AG09319 (cell line): ENCODE data around the gene PHC2.

Source experiments
- DNase-seq: peaks from one replicate; pipeline ENCODE4 v3.0.0-alpha.2; 2010; ENCODE audit warnings: low read depth; ENCODE audit errors: extremely low read depth
- TF ChIP-seq, protein P1 (sequence below): IDR thresholded peaks from 2 replicates; pipeline ENCODE4 v1.5.1; 2011; ENCODE audit warnings: low read depth, mild to moderate bottlenecking, inconsistent platforms, low read length, moderate library complexity

Gene PHC2

GRCh38 chr1:33282791-33283190 is 148.1 kb downstream of the PHC2 start:
- DNase-seq: no peak

DNA sequence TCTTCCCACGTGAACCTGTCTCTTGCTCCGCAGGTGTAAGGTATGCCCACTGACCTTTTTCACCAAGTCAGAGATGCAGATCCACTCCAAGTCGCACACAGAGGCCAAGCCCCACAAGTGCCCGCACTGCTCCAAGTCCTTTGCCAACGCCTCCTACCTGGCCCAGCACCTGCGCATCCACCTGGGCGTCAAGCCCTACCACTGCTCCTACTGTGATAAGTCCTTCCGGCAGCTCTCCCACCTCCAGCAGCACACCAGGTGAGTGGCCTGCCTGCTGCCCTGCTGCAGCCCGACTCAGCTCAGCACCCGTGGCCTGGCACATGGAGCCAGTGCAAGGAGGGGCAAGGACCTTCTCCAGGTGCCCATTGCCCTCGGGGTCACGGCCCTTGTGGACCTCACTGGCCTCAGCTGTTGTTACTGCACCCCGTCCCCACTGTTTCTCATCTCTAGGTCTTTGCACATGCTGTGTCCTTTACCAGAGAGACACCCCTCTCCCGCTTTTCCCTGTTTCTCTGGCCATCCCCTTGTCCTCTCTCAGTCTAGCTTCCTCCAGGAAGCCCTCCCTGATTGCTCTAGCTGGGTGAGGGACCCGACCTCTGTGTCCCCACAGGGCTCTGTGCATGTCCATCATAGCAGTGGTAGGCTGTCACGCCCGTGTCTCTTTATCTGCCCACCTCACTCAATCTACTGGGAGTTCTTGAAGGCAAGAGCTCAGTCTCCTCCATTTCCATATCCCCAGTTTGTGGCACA is 149.2 kb downstream of the PHC2 start:
- no peak for DNase-seq
- TF ChIP-seq, protein P1, sequence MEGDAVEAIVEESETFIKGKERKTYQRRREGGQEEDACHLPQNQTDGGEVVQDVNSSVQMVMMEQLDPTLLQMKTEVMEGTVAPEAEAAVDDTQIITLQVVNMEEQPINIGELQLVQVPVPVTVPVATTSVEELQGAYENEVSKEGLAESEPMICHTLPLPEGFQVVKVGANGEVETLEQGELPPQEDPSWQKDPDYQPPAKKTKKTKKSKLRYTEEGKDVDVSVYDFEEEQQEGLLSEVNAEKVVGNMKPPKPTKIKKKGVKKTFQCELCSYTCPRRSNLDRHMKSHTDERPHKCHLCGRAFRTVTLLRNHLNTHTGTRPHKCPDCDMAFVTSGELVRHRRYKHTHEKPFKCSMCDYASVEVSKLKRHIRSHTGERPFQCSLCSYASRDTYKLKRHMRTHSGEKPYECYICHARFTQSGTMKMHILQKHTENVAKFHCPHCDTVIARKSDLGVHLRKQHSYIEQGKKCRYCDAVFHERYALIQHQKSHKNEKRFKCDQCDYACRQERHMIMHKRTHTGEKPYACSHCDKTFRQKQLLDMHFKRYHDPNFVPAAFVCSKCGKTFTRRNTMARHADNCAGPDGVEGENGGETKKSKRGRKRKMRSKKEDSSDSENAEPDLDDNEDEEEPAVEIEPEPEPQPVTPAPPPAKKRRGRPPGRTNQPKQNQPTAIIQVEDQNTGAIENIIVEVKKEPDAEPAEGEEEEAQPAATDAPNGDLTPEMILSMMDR: no peak

More at GRCh38 chr1:33282791-33283190, 148.1 kb downstream of the PHC2 start:
- TF ChIP-seq, protein P1: no peak

DNA sequence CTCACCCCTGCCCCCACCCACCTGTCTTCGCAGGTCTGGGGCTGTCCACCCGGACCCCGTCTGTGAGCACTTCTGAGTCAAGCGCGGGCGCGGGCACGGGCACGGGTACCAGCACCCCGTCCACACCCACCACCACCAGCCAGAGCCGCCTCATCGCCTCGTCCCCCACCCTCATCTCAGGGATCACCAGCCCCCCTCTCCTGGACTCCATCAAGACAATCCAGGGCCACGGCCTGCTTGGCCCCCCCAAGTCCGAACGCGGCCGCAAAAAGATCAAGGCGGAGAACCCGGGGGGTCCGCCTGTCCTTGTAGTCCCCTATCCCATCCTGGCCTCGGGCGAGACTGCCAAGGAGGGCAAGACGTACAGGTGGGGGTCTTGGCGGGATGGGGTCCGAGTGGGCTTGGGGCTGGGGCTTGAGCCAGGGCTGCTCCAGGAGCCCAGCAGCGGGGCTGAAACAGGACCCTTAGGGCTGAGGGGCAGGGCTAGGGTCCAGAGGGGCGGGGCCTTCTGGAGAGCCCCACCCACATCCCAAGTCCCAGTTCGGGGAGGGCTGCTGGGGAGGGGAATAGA is 150.7 kb downstream of the PHC2 start:
- no peak for DNase-seq
- TF ChIP-seq, protein P1: no peak

DNA sequence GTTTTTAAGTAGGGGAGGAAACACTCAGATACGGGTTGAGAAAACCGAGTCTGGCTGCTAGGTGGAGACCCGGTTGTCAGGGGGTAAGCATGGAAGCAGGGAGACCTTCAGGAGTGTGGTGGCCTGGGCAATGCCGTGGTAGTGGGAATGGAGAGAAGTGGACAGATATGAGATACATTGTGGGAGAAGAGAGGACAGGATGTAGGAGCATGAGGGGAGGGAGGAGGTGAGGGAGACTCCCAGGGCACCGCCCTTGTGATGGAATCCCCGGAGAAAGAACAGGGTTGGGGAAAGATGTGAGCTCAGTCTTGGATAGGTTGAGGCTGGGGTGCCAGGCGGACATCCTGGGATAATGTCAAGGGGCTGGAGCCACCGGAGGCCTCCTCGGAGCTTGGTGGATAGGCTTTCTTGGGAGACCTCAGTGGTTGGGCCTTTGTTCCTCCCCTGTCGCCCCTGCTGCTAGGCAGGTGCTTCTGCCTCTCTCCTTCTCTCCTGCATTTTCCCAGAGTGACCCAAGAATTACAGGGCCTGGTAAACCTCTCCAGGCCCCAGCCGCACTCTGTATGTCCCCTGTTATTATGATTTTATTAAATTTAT is 153.3 kb downstream of the PHC2 start:
- no peak for DNase-seq
- TF ChIP-seq, protein P1: no peak

DNA sequence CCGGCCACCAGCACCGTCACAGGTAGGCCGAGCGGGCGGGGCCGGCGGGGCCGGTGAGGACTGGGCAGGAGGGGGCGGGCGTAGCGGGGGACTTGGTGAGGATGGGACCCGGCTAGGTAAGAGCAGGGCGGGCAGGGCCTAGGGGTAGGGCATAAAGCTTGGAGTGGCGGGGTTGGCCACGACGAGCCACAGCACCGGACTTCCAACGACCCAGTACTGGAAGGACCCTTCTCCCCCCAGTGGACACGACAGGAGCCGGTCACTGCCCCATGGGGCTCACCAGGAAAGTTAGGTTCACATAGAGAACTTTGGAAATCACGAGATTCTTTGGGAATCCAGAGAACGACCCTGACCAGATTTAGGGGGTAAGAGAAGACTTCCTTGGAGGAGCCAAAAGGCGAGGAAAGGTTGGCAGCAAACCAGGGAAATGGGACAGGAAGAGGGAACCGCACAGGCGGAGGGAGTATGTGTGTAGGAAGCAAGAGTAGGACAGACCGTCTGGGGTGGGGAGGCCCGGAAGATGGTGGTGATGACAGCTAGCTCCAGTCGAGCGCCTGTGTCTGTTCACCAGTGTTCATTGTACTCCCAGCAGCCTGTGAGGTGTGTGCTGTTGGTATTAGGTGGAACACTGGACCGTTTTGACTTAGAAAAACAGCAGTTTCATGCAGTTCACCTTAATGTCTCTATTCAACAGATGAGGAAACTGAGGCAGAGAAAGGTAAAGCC is 154.2 kb downstream of the PHC2 start:
- TF ChIP-seq, protein P1: no peak
- DNase-seq: no peak

DNA sequence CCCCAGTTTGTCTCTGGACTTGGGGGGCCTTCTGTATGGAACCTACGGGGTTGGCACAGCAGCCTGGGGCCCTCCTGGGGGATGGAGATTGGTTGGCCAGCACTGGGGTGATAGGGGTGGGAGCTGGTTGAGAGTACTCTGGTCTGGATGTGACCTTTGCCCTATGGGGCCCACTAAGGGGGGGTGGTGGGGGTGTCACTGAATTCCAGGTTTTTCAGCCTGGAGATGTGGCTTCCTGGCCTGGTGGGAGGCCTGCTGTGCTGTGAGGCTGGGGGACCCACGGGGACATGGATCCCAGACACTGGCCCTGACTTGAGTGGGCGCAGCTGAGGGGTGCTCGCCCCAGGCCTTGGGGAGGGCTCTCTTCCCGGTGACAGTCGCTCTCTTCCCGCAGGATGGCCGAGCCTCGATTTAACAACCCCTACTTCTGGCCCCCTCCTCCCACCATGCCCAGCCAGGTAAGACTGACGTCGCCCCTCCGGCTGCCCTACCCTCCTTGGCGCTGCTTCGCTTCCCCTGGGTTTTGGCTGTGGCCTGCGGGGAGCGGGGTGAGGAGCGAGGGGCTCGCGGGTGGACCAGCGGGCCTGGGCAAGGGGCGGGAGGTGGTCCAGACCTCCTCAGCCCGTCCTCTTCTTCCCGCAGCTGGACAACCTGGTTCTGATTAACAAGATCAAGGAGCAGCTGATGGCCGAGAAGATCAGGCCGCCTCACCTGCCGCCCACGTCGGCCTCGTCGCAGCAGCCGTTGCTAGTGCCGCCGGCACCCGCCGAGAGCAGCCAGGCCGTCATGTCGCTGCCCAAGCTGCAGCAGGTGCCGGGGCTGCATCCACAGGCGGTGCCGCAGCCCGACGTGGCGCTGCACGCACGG is 155.0 kb downstream of the PHC2 start:
- DNase-seq: no peak
- TF ChIP-seq, protein P1: no peak
